Measurements from ENCODE around the gene KAZN. TPM values are rescaled to one million over a fixed set of nuclear protein-coding genes. Genes with fewer than 3 reads are reported as not detected.

The KAZN gene
- total and polyA plus RNA-seq, 2 of the 8 experiments (the other 6 are each of a cell fraction or from before 2014, with no cell fraction given) = 3.7 to 11.8 TPM

- WGBS, 2 experiments (ENCODE audit: extremely low coverage in 1 of 2, insufficient coverage in 1 of 2, insufficient read length in 1 of 2, insufficient replicate concordance in 2 of 2, low coverage in 1 of 2, low lambda C conversion rate in 2 of 2, missing lambda C conversion rate in 1 of 2) = 89% methylated on average over 14 of the region's 14 CpGs; no CpG with 5 or more reads in 1 of the 2 experiments
- Histone ChIP-seq H3K18ac (ENCODE audit: extremely low read depth, low read length) (no peak overlapping the region), H3K23ac (ENCODE audit: insufficient read length) (no peak overlapping the region), H2BK120ac (replicated peaks; ENCODE audit: low read depth, low read length) (no peak overlapping the region), H2AK5ac (ENCODE audit: low read depth, low read length) (no peak overlapping the region), H2BK15ac (ENCODE audit: low read length) (no peak overlapping the region), H2BK20ac (ENCODE audit: low read length) (no peak overlapping the region), H3K4me3 (ENCODE audit: extremely low read depth in 1 of 4, insufficient read depth in 2 of 4, low read depth in 3 of 4, low read length in 4 of 4) (no peak overlapping the region), H2AFZ (ENCODE audit: low read length) (no peak overlapping the region), H3K79me1 (ENCODE audit: low read depth, low read length) (no peaks in the 10 kb centered on the region; the same call in 1 of the 2 replicates), H2BK5ac (ENCODE audit: low read depth, low read length) (no peak overlapping the region), H4K8ac (ENCODE audit: extremely low read depth, insufficient read depth, low read length) (no peak overlapping the region), H3K4ac (replicated peaks; ENCODE audit: insufficient read length, low read depth, low read length) (no peak overlapping the region), H3K27ac (ENCODE audit: low read depth, low read length) (no peak overlapping the region), H3K9me3 (ENCODE audit: insufficient read depth in 2 of 2, low read depth in 1 of 2, low read length in 1 of 2) (no peaks in the 10 kb centered on the region), H3K14ac (ENCODE audit: insufficient read length) (no peak overlapping the region), H2BK12ac (ENCODE audit: low read depth, low read length) (no peak overlapping the region), H3K4me1 (replicated peaks in 1 of 4; ENCODE audit: control insufficient read depth in 3 of 4, insufficient read depth in 4 of 4, low read length in 3 of 4) (peaks cover 0 to 4% (median 0%) of the 10 kb centered on the region in 4 experiments; a peak in 1 of 7 replicates), H4K5ac (ENCODE audit: insufficient read length, low read depth, low read length) (no peak overlapping the region), H3K27me3 (replicated peaks in 1 of 4; ENCODE audit: control insufficient read depth in 3 of 4, extremely low read depth in 1 of 4, insufficient read depth in 3 of 4, low read length in 3 of 4) (no peaks in the 10 kb centered on the region), H3K79me2 (ENCODE audit: control insufficient read depth in 1 of 2, insufficient read depth in 2 of 2, low read length in 2 of 2) (no peaks in the 10 kb centered on the region), H3K4me2 (ENCODE audit: insufficient read depth in 1 of 2, low read depth in 2 of 2, low read length in 2 of 2) (no peak overlapping the region), H4K20me1 (replicated peaks in 1 of 2; ENCODE audit: control insufficient read depth in 1 of 2, insufficient read depth in 2 of 2, low read length in 2 of 2) (peaks cover 0 to 1% of the 10 kb centered on the region in 2 experiments), H3K56ac (replicated peaks; ENCODE audit: insufficient read length, low read depth, low read length) (no peak overlapping the region), H4K91ac (replicated peaks; ENCODE audit: insufficient read length, low read length) (no peak overlapping the region), H3K9ac (replicated peaks in 1 of 4; ENCODE audit: extremely low read depth in 1 of 4, low read depth in 3 of 4, low read length in 3 of 4) (no peak overlapping the region), H3K23me2 (ENCODE audit: low read depth, low read length) (no peaks in the 10 kb centered on the region), H3K36me3 (ENCODE audit: control insufficient read depth in 2 of 4, insufficient read depth in 4 of 4, low read length in 3 of 4) (no peaks in the 10 kb centered on the region)
- DNase-seq (ENCODE audit: low read depth in 1 of 2, low spot score in 2 of 2) = no peak
- no peak for FAIRE-seq
- TF ChIP-seq SAP30 (IDR thresholded peaks at IDR 0.05; ENCODE audit: insufficient read depth, insufficient replicate concordance, low read length) (no peak), EZH2 (IDR thresholded peaks at IDR 0.05; ENCODE audit: low read depth, low read length, severe bottlenecking) (no peak)
- ChIA-PET POLR2A (ENCODE audit: partially characterized antibody) (interaction anchor here (0.6 to 0.9 kb wide), 2 partner anchors 14 to 60 kb away, joined by 3 read pairs; no protein-coding TSS in a partner anchor), CTCF (ENCODE audit: partially characterized antibody) (interaction anchor here (1.2 to 3.3 kb wide), 6 partner anchors 8 to 202 kb away, joined by 3 to 12 read pairs (median 6); no protein-coding TSS in a partner anchor)
These were observed 383.5 kb downstream of the KAZN start for GRCh38 chr1:14982029-14982428.
